Uterus (tissue), 2 donors: Measurements from ENCODE around the gene ONECUT3.

Experiments
- POLR2A ChIP-seq, 2 donors: fragments of 450-650 bp; IDR thresholded peaks; one replicate each; pipeline ENCODE4 v1.6.1; 2016; ENCODE audit warnings: antibody characterized with exemption in 2 of 2, mild to moderate bottlenecking in 1 of 2, moderate library complexity in 1 of 2
- TF ChIP-seq, protein P1 (sequence below), 4 experiments: fragments of 200-600 bp in 2 of 4; fragments of 450-650 bp in 2 of 4; sonication (generic) in 2 of 4; IDR thresholded peaks; one replicate each; pipeline ENCODE4 v1.5.1; 2016 to 2019; ENCODE audit warnings: antibody characterized with exemption in 4 of 4, mild to moderate bottlenecking in 2 of 4, moderate library complexity in 1 of 4

DNA sequence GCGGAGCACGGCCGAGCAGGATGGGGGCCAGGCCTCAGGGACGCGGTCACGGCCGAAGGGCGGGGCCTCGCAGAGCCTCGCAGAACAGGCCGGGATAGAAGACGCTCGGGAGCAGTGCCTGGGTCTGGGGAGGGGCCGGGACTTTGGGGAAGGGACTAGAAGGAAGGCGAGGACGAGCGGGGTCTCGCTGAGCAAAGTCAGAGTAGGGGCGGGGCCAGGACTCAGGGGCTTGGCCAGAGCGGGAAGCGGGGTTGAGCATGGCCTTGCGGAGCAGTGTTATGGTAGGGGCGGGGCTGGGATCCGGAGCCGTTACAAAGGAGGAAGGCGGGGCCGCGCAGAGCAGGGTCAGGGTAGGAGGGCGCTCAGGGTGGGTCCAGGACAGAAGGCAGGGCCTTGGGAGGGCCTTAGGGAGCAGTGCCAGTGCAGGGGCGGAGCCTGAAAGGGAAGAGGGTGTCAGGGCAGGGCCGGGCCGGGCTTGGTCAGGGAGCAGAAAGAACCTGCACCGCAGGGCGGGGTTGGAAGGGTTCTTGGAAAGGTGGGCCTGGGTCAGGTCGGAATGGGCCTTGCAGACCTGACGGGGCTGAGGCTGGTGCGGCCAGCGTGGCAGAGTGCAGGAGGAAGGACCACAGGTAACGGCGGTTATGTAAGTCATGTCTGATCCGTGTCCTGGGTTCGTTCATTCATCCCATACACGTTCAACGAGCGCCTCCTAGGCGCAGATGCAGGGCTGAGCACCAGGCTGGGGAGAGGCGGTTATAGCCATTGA is 59.3 kb downstream of the ONECUT3 start:
- TF ChIP-seq, protein P1, sequence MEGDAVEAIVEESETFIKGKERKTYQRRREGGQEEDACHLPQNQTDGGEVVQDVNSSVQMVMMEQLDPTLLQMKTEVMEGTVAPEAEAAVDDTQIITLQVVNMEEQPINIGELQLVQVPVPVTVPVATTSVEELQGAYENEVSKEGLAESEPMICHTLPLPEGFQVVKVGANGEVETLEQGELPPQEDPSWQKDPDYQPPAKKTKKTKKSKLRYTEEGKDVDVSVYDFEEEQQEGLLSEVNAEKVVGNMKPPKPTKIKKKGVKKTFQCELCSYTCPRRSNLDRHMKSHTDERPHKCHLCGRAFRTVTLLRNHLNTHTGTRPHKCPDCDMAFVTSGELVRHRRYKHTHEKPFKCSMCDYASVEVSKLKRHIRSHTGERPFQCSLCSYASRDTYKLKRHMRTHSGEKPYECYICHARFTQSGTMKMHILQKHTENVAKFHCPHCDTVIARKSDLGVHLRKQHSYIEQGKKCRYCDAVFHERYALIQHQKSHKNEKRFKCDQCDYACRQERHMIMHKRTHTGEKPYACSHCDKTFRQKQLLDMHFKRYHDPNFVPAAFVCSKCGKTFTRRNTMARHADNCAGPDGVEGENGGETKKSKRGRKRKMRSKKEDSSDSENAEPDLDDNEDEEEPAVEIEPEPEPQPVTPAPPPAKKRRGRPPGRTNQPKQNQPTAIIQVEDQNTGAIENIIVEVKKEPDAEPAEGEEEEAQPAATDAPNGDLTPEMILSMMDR (IDR thresholded peaks at IDR 0.05): peak; percentile 19 to 50 (median 32)
- peak in 1 of 2 donors; percentile 35 for TF ChIP-seq POLR2A (IDR thresholded peaks at IDR 0.05)
